Caco-2 (cell line): Measurements from ENCODE around the gene PDZD8. TPM values are rescaled to one million over a fixed set of nuclear protein-coding genes. Genes with fewer than 3 reads are reported as not detected.

Experiments used
- Bru-seq: library from RNA; stranded (reverse); fragments of 400-500 nt; gene quantifications from one replicate; lab custom pipeline; 2021; lab: Mats Ljungman, UMichigan
- BruChase-seq, 2 experiments: library from RNA; stranded (reverse); fragments of 400-500 nt; gene quantifications; one replicate each; lab custom pipeline; 2021; lab: Mats Ljungman, UMichigan
- BruUV-seq: library from RNA; stranded (reverse); fragments of 400-500 nt; replicated peaks from 2 replicates; lab custom pipeline; 2021; lab: Mats Ljungman, UMichigan
- CTCF ChIA-PET: fragments of 300-600 bp; sonication (Branson Sonifier 250); formaldehyde crosslinking; loops from one replicate; lab custom pipeline; 2022; ENCODE audit warnings: antibody characterized with exemption; lab: Charles Lee
- POLR2A ChIA-PET: fragments of 300-600 bp; sonication (Branson Sonifier 250); formaldehyde crosslinking; loops from one replicate; lab custom pipeline; 2022; ENCODE audit warnings: antibody characterized with exemption; lab: Charles Lee
- DNase-seq, 2 experiments: peaks; one replicate each; pipeline versions ENCODE4 v3.0.0 to v3.0.0-alpha.2; 2020 to 2022
- H3K27me3 ChIP-seq: replicated peaks from 2 replicates; pipeline ENCODE4 v1.6.0; 2011; ENCODE audit warnings: low read length; ENCODE audit not compliant: control insufficient read depth, insufficient read depth
- H3K36me3 ChIP-seq: 2 replicates; pipeline ENCODE4 v1.5.1; 2011; ENCODE audit warnings: low read length; ENCODE audit not compliant: control insufficient read depth, insufficient read depth
- H3K4me1 ChIP-seq: fragments of 250-450 bp; sonication (Bioruptor Pico); 2 replicates; pipeline ENCODE4 v1.5.1; 2020; ENCODE audit warnings: mild to moderate bottlenecking
- H3K4me3 ChIP-seq: 2 replicates; pipeline ENCODE4 v1.5.1; 2011; ENCODE audit warnings: low read depth, mild to moderate bottlenecking, control low read depth, low read length
- H3K9me3 ChIP-seq: fragments of 250-450 bp; sonication (Bioruptor Pico); 2 replicates; pipeline ENCODE4 v1.5.1; 2020; ENCODE audit warnings: mild to moderate bottlenecking, moderate library complexity
- H3K27ac Mint-ChIP-seq: one replicate; pipeline ENCODE4 v1.8.0; 2022; ENCODE audit warnings: mixed read lengths; ENCODE audit not compliant: unreplicated experiment
- H3K27me3 Mint-ChIP-seq: one replicate; pipeline ENCODE4 v1.8.0; 2022; ENCODE audit warnings: mixed read lengths; ENCODE audit not compliant: insufficient read depth, unreplicated experiment
- H3K36me3 Mint-ChIP-seq: one replicate; pipeline ENCODE4 v1.8.0; 2022; ENCODE audit warnings: mild to moderate bottlenecking, mixed read lengths; ENCODE audit not compliant: insufficient read depth, unreplicated experiment
- H3K4me1 Mint-ChIP-seq: one replicate; pipeline ENCODE4 v1.8.0; 2022; ENCODE audit warnings: low read depth, mixed read lengths; ENCODE audit not compliant: unreplicated experiment
- H3K4me3 Mint-ChIP-seq: one replicate; pipeline ENCODE4 v1.8.0; 2022; ENCODE audit warnings: mild to moderate bottlenecking, moderate library complexity, mixed read lengths; ENCODE audit not compliant: unreplicated experiment
- H3K9me3 Mint-ChIP-seq: one replicate; pipeline ENCODE4 v1.8.0; 2022; ENCODE audit warnings: mixed read lengths; ENCODE audit not compliant: unreplicated experiment
- CTCF ChIP-seq, 2 experiments: fragments of 200-600 bp in 1 of 2; IDR thresholded peaks; 1 replicate in 1 of 2; 2 replicates in 1 of 2; pipeline versions ENCODE4 v1.5.1 to v1.8.0; 2011 to 2022; ENCODE audit warnings: antibody characterized with exemption in 1 of 2, control low read depth in 1 of 2, inconsistent platforms in 1 of 2, low read depth in 1 of 2, low read length in 1 of 2, mild to moderate bottlenecking in 1 of 2, moderate library complexity in 1 of 2; ENCODE audit not compliant: insufficient read depth in 1 of 2, severe bottlenecking in 1 of 2, unreplicated experiment in 1 of 2
- intact Hi-C: fragments of 100-400 bp; cut with micrococcal nuclease; formaldehyde crosslinking; loops from one replicate; pipeline ENCODE4 v1.10.0; 2022; ENCODE audit not compliant: unreplicated experiment
- long read RNA-seq: library from polyadenylated mRNA; stranded (forward); transcript quantifications from one replicate; pipeline ENCODE4 v2.0.0, GENCODE V29; 2022
- total RNA-seq: library from RNA; stranded (reverse); gene quantifications from 2 replicates; pipeline ENCODE4 v1.2.3, GENCODE V29; 2022

Gene PDZD8
- total RNA-seq, result 49.4 and 54.3 TPM in 2 replicates
- Bru-seq, nascent RNA, result percentile 92 among the genes with signal in this experiment
- BruChase-seq, experiment 1, labeled RNA remaining after a 2-hour chase, result percentile 91 among the genes with signal in this experiment
- BruChase-seq, experiment 2, labeled RNA remaining after a 6-hour chase, result percentile 90 among the genes with signal in this experiment
- long read RNA-seq, full-length matches to known transcripts, result 22 of 34 reads
- long read RNA-seq, partial matches to known transcripts, result 1 of 34 reads
- long read RNA-seq, other reads (novel, unspliced or antisense), result 11 of 34 reads

- H3K4me3 Mint-ChIP-seq, result peak within 1 kb of the TSS; percentile 94
- POLR2A ChIA-PET, result no interaction called here
- H3K9me3 Mint-ChIP-seq, result no peaks in the 10 kb centered on the region
- TSS peak; percentile 59 for BruUV-seq
- Histone ChIP-seq H3K9me3 (no peaks in the 10 kb centered on the region), H3K36me3 (peaks cover 2% of the 10 kb centered on the region; the same call in 1 of the 2 replicates), H3K4me1 (peaks cover 14% of the 10 kb centered on the region), H3K4me3 (peak within 1 kb of the TSS; percentile 86), H3K27me3 (no peaks in the 10 kb centered on the region)
- H3K36me3 Mint-ChIP-seq, result peaks cover 27% of the 10 kb centered on the region
- intact Hi-C loops, result loop anchor here (1.0 kb wide), 1 partner anchor 14 kb away; no protein-coding TSS in a partner anchor
- no peak for TF ChIP-seq CTCF (IDR thresholded peaks at IDR 0.05; ENCODE audit: insufficient read depth in 1 of 2, low read depth in 1 of 2, low read length in 1 of 2, severe bottlenecking in 1 of 2, unreplicated experiment in 1 of 2)
- peaks cover 3% of the 10 kb centered on the region for H3K27me3 Mint-ChIP-seq
- H3K27ac Mint-ChIP-seq, result peak within 1 kb of the TSS; percentile 90
- CTCF ChIA-PET, result no interaction called here
- H3K4me1 Mint-ChIP-seq, result peaks cover 11% of the 10 kb centered on the region
- DNase-seq, result peak; percentile 90 to 95
Observed at GRCh38 chr10:117375360-117376178, at the start of gene PDZD8. PDZD8 (minus strand) TSS chr10:117375440; CDS start chr10:117375227, 213 bp downstream.

GRCh38 chr10:117424171-117424570 lies 48.9 kb upstream of the PDZD8 start:
- no peaks in the 10 kb centered on the region for H3K9me3 ChIP-seq
- no peaks in the 10 kb centered on the region for H3K27me3 ChIP-seq
- no peaks in the 10 kb centered on the region for H3K36me3 ChIP-seq
- no peak for DNase-seq
- peaks cover 21% of the 10 kb centered on the region for H3K4me1 Mint-ChIP-seq
- CTCF ChIA-PET, result interaction anchor here (1.8 kb wide), 1 partner anchor 207 kb away, joined by 6 read pairs; no protein-coding TSS in a partner anchor
- H3K4me3 Mint-ChIP-seq, result no peak overlapping the region
- H3K4me1 ChIP-seq, result peaks cover 37% of the 10 kb centered on the region
- intact Hi-C loops, result loop anchor here (10.0 kb wide), 2 partner anchors 89 to 199 kb away; no protein-coding TSS in a partner anchor
- no peaks in the 10 kb centered on the region for H3K9me3 Mint-ChIP-seq
- POLR2A ChIA-PET, result no interaction called here
- H3K27me3 Mint-ChIP-seq, result no peaks in the 10 kb centered on the region
- H3K36me3 Mint-ChIP-seq, result no peaks in the 10 kb centered on the region
- no TSS peak for BruUV-seq
- H3K27ac Mint-ChIP-seq, result no peak overlapping the region
- TF ChIP-seq CTCF (IDR thresholded peaks at IDR 0.05; ENCODE audit: insufficient read depth in 1 of 2, low read depth in 1 of 2, low read length in 1 of 2, severe bottlenecking in 1 of 2, unreplicated experiment in 1 of 2), result no peak
- no peak overlapping the region for H3K4me3 ChIP-seq

GRCh38 chr10:117421985-117422384 lies 46.7 kb upstream of the PDZD8 start:
- Histone ChIP-seq H3K27me3 (no peaks in the 10 kb centered on the region), H3K36me3 (no peaks in the 10 kb centered on the region), H3K9me3 (no peaks in the 10 kb centered on the region), H3K4me3 (no peak overlapping the region), H3K4me1 (peaks cover 23% of the 10 kb centered on the region)
- Mint-ChIP-seq H3K36me3 (no peaks in the 10 kb centered on the region), H3K9me3 (no peaks in the 10 kb centered on the region), H3K4me3 (no peak overlapping the region), H3K27ac (no peak overlapping the region), H3K4me1 (peaks cover 21% of the 10 kb centered on the region), H3K27me3 (no peaks in the 10 kb centered on the region)
- intact Hi-C loops, result loop anchor here (10.0 kb wide), 2 partner anchors 87 to 197 kb away; no protein-coding TSS in a partner anchor
- ChIA-PET CTCF (no interaction called here), POLR2A (no interaction called here)
- no peak for TF ChIP-seq CTCF (IDR thresholded peaks at IDR 0.05; ENCODE audit: insufficient read depth in 1 of 2, low read depth in 1 of 2, low read length in 1 of 2, severe bottlenecking in 1 of 2, unreplicated experiment in 1 of 2)
- no TSS peak for BruUV-seq
- DNase-seq, result no peak
